HG03558 (cell line): ENCODE results near the gene MOB3A.
A peak's percentile ranks its signal among the peaks of the same experiment; 100 is the strongest.
"Not testable (repeated sequence)": the region's sequence is repeated elsewhere in the genome, so short reads cannot be mapped to it uniquely, and the experiment has no call there.

ENCODE experiments used
- ATAC-seq: cut with Tn5 transposase; IDR thresholded peaks from one replicate; pipeline ENCODE4 v1.9.1; 2021; ENCODE audit warnings: moderate number of reproducible peaks; ENCODE audit not compliant: unreplicated experiment; ENCODE audit errors: extremely low read depth

MOB3A gene

DNA sequence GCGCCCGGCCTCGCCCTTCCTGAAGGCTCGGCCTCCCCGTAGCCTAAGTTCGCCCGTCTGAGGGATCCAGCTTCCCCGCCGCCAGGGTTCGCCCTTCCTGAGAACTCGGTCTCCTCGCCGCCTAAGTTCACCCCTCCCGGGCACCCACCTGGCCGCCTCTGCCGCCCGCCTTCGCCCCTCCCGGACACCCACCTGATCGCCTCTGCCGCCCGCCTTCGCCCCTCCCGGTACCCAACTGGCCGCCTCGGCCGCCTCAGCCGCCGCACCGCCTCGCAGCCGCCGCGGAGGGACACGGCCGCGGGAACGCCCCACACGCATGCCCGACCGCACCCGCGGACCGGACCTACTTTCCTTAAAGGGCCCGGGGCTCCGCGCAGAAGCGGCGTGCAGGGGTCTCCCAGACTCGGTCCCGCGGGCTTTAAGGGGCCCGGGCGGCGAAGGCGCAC is at the start of gene MOB3A:
TSS of gene MOB3A (minus strand) at position 293 of the 446 bp plus-strand sequence. CDS start 17,766 bp downstream, outside the sequence.
- ATAC-seq, result peak; percentile 22

DNA sequence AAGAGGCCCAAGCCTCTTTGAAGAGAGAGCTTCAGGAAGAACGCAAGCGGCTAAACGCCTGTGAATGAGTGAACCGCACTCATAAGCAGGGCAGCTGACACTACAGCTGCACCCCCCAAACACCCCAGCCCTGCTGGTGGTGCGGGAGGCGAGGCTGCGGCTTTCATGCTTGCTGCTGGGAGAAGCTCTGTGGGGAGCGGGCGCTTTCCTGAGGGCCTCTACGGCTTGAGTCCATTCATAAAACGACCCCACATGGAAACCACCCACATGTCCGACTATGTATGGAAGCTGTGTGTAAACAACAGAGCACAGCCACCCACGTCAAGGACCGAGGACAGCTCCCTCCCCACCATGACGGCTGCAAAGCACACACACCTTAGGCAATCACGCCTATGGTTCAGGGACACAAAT is 49.7 kb upstream of the MOB3A start:
- ATAC-seq, result no peak

DNA sequence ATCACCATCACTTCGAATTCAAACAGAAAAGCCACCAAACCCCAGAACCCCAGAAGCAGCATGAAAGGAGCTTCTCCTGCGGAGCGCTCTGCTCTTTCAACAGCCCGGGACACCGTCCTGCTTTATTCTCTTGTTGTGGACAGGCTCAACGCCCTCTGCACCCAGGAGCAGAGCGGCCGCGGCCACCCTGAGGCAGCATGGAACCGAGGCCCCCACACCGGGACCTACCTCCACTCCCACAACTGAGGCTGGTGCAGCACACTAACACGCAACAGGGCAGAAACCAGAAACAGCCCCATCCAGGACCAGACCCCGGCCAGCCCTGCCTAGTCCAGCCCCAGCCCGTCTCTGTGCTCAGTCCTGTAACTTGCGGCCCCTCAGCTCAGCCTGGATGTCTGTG is 48.1 kb upstream of the MOB3A start:
- ATAC-seq, result no peak

DNA sequence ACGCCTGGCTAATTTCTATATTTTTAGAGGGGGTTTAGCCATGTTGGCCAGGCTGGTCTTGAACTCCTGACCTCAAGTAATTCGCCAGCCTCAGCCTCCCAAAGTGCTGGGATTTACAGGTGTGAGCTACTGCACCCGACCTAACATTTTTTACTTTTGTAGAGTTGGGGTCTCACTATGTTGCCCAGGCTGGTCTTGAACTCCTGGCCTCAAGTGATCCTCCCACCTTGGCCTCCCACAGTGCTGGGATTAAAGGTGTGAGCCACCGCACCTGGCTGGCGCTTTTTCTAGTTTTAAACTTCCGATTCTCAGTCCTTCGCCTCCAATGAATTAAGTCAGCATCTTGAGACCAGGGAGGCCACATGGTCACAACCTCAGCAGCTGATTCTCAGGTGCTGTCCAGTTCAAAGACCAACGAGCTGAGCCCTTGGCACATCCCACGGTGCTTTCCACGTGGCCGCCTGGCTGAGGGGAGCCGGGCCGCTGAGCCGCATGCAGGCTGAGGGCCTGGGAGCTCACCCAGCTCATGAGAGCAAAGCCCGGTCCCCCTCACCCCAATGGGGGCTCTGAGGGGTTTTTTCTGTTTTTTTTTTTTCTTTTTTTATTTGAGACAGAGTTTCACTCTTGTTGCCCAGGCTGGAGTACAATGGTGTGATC is 46.2 kb upstream of the MOB3A start:
- ATAC-seq, result no peak

DNA sequence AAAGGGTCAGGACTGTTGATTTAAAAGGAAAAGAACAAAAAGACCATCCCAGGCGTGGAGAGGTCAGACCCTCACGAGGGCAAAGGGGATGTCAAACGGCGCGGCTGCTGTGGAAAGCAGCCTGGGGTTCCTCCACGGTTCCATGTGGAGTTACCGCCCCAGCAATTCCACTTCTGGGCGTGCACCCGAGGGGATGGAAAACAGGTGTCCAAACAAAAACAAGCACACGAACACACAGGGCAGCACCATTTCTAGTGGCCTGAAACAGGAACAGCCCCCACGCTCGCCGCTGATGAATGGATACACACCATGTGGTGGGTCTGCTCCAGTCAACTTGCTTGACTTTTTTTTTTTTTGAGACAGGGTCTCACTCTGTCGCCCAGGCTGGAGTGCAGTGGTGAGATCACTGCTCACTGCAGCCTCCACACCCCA is 44.0 kb upstream of the MOB3A start:
- no peak for ATAC-seq

DNA sequence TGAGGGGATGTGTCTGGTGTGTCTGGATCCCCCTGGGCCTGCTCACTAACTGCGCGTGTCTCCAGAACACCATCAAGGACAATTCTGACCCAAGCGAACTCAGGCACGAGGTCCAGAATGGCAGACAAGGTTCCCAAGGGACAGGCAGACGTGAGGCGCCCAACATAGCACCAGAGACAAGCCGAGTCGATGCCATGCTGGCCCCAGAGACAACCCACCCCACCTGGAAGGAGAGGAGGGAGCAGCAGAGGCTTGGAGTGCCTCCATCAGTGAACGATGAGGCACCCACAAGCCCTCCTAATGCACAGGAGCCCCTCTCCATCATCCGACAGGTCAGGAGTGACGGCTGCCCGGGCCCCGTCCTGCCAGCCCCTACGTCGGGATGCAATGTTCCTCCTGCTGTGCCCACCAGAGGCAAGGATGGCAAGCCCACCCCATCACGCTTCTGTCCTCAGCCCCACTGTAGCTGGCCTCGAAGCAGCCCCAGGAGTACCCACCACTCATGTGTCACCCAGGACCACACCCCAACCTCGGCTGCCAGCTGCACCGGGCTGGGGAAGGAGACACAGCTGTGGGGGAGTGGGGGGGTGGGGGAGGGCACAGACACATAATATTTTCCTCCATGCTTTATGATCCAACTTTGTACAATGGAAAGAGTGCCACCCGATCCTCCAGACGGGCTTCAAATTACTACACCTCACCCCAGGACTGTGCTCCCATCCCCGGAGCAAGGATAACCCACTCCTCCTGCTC is 43.4 kb upstream of the MOB3A start:
- no peak for ATAC-seq

DNA sequence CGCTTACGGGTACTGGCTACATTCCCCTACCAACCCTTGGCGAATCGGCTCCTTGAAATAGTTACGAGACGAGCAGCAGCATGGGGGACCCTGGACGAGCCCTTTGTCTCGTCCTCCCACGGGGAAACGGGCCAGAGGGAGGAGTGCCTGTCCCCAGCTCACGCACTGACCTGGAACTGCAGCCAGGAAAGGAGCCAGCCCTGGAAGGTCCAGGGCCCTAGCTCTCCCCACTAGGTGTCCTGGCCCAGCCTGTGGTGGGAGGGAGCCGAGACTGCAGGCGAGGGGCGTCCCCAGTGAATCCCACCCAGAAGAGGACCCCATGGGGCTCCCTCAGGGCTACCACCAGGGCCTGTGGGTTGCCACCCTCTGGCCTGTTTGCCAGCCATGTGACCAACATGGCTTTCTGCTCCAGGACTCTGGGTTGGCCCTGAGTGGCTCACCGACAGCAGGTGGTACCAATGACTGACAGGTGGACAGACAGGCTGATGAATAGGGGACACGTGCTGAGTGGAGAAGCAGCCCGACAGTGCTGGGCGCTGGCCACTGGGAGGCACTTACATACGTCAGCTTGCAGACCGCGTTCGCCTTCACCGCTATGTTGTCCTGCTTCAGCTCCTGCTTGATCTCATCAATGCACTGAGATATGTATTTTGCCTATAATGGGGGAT is 42.1 kb upstream of the MOB3A start:
- no peak for ATAC-seq

DNA sequence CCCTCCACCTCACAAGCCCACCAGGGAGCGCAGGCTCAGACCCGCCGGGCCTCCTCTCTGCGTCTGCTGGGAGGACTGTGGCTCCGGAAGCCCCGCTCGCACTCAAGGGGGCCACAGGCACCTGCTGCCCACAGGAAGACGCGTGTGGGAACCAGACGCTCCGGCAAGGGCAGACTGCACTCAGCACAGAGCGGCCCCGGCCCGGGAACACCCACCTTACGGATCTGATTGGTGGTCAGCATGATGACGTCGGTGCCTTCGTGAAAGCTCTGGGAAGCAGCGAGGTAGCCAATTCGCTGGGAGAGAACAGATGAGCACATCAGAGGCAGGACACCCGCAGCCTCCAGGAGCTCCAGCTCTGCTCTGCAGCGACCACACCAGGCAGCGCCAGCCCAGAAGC is 40.7 kb upstream of the MOB3A start:
- no peak for ATAC-seq

DNA sequence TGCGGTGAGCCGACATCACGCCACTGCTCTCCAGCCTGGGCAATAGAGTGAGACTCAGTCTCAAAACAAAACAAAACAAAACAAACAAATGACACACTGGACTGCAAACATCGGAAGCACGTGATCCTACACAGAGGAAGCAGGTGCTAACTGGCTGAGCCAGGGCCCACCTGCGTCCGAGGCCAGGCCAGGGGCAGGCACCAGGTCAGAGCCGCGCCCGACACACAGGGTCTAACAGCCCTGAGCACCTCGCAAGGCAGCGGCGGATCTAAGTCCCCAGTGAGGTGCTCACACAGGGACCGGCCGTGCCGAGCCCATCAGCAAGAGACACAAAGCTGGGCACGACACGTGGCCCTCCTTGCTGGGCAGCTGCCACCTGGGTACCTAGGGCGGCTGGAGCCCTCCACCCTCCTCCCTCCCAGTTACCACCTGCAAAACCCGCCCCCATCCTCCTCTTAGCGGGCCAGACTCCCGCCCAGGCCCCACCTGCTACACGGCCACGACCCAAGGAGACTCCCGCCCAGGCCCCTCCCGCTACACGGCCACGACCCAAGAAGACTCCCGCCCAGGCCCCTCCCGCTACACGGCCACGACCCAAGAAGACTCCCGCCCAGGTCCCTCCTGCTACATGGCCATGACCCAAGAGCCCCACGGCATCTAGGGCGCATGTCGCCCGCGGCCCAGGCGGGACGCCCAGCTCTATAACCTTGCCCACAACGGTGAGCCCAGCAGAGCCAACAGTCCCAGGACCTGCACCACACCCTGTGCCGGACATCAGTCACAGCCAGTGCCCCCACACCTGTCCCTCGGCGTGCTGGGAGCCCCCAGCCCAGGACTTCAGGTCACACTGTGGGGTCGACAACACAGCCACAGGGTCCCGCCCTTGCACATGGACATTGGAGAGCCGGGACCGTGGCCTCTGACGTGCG is 39.6 kb upstream of the MOB3A start:
- no peak for ATAC-seq

DNA sequence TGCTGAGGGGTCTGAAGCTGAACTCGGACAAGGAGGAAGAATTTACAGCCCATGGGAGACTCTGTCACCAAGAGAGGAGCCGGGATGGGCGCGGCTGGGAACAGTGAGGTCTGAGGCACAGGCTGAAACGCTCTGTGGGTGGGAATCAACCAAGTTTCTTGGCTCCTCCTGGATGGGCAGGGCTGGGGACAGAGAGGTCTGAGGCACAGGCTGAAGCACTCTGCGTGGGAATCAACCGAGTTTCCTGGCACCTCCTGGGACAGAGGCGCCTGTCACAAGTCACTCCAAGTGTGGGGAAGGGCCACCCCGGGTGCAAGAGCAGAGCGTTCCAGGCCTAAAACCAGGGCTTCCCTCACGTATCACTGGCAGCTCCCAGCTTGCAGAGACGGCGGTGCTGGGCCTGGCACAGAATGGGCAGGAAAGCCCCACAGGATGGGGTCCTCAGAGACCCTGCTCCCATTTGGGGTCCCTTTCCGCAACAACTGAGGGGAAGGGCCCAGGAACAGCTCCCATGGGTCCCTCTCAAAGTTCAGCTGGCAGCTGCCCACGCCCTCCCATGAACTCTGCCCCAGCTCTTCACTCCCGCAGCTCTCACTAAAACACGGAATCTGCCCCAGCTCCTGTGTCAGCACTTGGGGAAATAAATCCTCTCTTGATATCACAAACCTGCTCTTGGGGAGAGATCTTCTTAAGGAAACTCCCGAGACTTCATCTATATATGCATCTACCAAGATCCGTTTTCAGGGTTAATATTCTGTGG is 36.8 kb upstream of the MOB3A start:
- no peak for ATAC-seq

DNA sequence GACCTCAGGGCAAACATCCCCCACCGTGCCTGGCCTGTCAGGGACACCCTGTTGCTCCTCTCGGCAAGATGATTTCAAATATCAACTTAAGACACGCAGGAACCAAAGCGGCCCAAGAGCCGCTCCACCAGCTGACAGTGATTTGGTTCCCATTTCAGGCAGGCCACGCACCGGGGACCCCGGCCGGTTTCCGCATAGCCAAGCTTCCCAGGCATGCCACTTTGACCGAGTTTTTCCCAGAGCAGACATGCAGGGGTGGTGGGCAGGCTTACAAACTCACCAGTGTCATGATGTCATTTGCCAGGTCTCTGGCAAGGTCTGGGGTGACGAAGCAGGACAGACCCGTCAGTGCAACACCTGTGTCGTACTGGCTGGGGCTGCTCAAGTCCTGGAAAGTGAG is 36.1 kb upstream of the MOB3A start:
- no peak for ATAC-seq

DNA sequence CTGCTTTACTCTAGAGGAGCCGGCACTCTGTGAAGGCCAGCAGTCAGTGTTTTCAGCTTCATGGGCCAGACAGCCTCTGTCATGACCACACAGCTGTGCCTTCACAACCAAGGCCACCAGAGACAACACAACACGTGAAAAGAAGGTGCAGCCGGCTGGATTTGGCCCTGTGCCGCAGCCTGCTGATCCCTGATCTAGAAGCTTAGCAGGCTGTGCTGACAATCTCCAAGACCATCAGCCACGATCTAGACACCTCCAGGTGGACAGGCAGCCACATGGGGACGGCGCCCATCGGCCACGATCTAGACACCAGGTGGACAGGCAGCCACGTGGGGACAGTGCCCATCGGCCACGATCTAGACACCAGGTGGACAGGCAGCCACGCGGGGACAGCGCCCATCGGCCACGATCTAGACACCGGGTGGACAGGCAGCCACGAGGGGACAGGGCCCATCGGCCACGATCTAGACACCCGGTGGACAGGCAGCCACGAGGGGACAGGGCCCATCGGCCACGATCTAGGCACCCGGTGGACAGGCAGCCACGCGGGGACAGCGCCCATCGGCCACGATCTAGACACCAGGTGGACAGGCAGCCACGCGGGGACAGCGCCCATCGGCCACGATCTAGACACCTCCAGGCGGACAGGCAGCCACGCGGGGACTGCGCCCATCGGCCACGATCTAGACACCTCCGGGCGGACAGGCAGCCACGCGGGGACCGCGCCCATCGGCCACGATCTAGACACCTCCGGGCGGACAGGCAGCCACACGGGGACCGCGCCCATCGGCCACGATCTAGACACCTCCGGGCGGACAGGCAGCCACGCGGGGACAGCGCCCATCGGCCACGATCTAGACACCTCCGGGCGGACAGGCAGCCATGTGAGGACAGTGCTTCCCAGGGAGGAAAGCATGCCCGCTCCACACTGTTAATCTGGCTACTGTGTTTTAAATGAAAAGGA is 35.2 kb upstream of the MOB3A start:
- ATAC-seq, result not testable (repeated sequence)

DNA sequence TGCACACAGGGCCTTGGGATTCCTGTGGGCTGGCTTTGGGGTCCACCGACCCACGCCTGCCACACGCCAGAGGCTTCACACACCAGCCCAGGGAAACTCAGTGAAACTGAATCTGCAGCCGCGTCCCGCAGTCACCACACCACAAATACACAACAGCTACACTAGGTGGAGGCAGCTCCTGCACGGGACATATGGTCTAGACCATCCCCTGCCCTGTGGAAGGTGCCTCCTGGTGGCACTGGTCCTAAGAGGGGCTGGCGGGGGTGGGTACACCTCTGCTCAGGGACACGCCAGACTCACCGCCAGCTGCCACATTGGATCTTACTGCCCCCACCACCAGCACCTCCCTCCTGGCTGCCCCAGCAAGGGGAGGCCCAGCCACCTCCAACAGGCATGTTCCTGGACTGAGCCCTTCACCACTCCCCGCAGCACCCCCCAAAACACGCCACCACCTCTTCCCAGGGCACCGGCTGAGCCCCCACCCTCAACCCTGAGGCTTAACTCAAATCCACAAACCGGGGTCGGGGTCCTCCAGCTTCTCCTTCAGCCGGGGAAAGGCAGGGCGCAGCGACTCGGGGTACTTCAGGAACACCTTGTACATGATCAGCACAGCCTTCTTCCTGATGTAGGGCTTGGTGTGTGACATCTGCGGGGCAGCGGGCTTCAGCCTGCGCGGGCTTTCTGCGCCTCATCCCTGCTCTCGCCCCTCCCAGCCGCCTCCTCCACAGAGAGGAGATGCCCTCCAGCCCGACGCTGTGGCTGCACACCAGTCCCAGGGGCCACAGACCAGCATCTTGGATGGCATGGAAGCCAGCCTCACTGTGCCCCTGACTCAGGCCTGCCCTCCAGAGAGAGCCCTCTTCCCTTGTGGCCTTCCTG is 34.0 kb upstream of the MOB3A start:
- ATAC-seq, result no peak

DNA sequence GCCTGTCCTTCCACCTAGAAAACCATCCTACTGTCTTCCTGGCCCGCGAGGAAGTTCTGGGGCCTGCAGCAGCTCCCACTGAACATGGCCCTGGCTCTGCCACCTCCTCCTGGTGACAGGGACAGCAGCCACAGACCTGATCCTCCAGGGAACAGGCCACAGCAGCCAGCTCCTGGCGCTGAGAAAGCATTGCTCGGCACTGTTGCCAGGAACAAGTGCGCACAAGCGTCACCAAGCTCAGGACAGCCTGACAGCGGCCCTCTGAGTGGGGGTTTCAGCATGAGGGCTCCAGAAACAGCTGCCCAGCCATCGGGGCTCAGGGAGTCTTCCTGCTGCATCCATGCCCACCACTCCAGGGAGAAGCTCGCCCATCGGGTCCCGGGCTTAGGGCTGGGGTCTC is 33.4 kb upstream of the MOB3A start:
- ATAC-seq, result no peak

DNA sequence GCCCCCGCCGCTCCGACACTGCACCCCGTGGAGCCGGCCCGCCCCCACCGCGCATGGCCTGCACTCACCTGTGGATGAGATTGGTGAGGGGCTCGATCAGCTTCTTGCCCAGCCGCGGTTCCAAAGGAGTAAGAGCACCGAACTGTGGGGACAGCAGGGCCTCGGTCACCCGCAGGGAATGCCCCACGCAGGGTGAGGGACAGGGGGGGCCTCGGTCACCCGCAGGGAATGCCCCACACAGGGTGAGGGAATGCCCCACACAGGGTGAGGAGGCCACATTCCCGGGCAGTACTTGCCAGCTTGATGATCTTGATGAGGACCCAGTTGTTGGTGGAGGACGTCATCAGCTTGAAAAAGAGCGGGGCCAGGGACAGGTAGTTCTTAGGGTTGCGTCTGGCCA is 32.9 kb upstream of the MOB3A start:
- no peak for ATAC-seq

DNA sequence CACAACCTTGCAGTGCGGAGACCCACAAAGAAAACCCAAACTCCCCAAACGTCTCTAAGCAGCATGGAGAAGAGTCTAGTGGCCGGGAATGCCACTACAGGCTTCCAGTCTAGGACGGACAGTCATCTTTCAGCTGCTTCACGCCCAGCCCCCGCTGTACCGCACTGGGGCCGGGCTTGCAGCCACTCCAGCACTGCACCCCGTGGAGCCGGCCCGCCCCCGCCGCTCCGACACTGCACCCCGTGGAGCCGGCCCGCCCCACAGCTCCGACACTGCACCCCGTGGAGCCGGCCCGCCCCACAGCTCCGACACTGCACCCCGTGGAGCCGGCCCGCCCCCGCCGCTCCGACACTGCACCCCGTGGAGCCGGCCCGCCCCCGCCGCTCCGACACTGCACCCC is 32.1 kb upstream of the MOB3A start:
- not testable (repeated sequence) for ATAC-seq

DNA sequence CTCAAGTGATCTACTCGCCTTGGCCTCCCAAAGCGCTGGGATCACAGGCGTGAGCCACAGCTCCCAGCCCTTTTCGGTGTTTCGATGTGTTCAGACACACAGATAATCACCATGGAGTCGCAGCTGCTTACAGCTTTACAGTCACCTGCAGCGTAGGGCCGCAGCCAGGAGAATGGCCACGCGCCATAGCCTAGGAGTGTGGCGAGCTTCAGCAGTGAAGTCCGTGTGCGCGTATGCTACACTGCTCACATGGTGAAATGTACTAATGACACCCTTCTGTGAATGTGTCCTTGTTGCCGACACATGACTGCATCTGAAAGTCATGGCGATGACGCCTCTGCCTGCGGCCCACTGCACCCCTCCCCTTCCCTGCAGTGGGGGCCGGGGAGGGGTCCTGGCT is 31.6 kb upstream of the MOB3A start:
- ATAC-seq, result no peak
